MG63 (cell line): Measurements from ENCODE around the gene EFEMP2. TPM values are rescaled to one million over a fixed set of nuclear protein-coding genes. Genes with fewer than 3 reads are reported as not detected.
"Not testable (repeated sequence)": the region's sequence is repeated elsewhere in the genome, so short reads cannot be mapped to it uniquely, and the experiment has no call there.

Experiments
- DNase-seq: peaks from one replicate; pipeline ENCODE4 v3.0.0-alpha.2; 2020
- H3K27me3 ChIP-seq: fragments of 250-450 bp; sonication (Bioruptor Pico); 2 replicates; pipeline ENCODE4 v1.5.1; 2020; ENCODE audit warnings: mild to moderate bottlenecking, moderate library complexity
- H3K36me3 ChIP-seq: fragments of 250-450 bp; sonication (Bioruptor Pico); 2 replicates; pipeline ENCODE4 v1.5.1; 2020; ENCODE audit warnings: mild to moderate bottlenecking, moderate library complexity
- H3K4me3 ChIP-seq: fragments of 250-450 bp; sonication (Bioruptor Pico); 2 replicates; pipeline ENCODE4 v1.5.1; 2020; ENCODE audit warnings: mild to moderate bottlenecking, moderate library complexity
- H3K9me3 ChIP-seq: fragments of 250-450 bp; sonication (Bioruptor Pico); 2 replicates; pipeline ENCODE4 v1.5.1; 2020; ENCODE audit warnings: mild to moderate bottlenecking, moderate library complexity
- total RNA-seq: library from RNA; depleted of rRNA; stranded (reverse); fragments of >200 nt; shearing (Covaris generic); gene quantifications from 2 replicates; pipeline ENCODE4 v1.2.3, GENCODE V29; 2014; ENCODE audit warnings: low replicate concordance

The EFEMP2 gene
- total RNA-seq, 1 experiment from 2014 or later = 43.2 TPM

- Histone ChIP-seq H3K36me3 (peaks cover 66% of the 10 kb centered on the region), H3K27me3 (no peaks in the 10 kb centered on the region), H3K4me3 (no peak overlapping the region), H3K9me3 (0 out of 2 replicates have a peak, but pooled peaks cover 2% of the 10 kb centered on the region)
- DNase-seq = no peak
Observed at GRCh38 chr11:65854852-65855837, 17.5 kb downstream of the EFEMP2 start.

- Histone ChIP-seq H3K36me3 (peaks cover 66% of the 10 kb centered on the region), H3K4me3 (no peak overlapping the region), H3K27me3 (no peaks in the 10 kb centered on the region), H3K9me3 (0 out of 2 replicates have a peak, but pooled peaks cover 2% of the 10 kb centered on the region)
- DNase-seq = no peak
Observed at GRCh38 chr11:65854161-65854592, 18.4 kb downstream of the EFEMP2 start.

GRCh38 chr11:65853246-65853979 lies 19.2 kb downstream of the EFEMP2 start:
- Histone ChIP-seq H3K36me3 (peaks cover 66% of the 10 kb centered on the region), H3K4me3 (no peak overlapping the region), H3K27me3 (no peaks in the 10 kb centered on the region), H3K9me3 (0 out of 2 replicates have a peak, but pooled peaks cover 2% of the 10 kb centered on the region)
- DNase-seq = no peak

- 0 out of 2 replicates have a peak, but pooled peaks cover 2% of the 10 kb centered on the region for H3K9me3 ChIP-seq
- H3K27me3 ChIP-seq = no peaks in the 10 kb centered on the region
- H3K4me3 ChIP-seq = no peak overlapping the region
- peaks cover 66% of the 10 kb centered on the region for H3K36me3 ChIP-seq
- no peak for DNase-seq
Observed at GRCh38 chr11:65852508-65853245, 19.9 kb downstream of the EFEMP2 start.

GRCh38 chr11:65851811-65852507 lies 20.6 kb downstream of the EFEMP2 start:
- Histone ChIP-seq H3K27me3 (no peaks in the 10 kb centered on the region), H3K4me3 (no peak overlapping the region), H3K9me3 (0 out of 2 replicates have a peak, but pooled peaks cover 2% of the 10 kb centered on the region), H3K36me3 (peaks cover 60% of the 10 kb centered on the region)
- no peak for DNase-seq

- Histone ChIP-seq H3K27me3 (no peaks in the 10 kb centered on the region), H3K9me3 (0 out of 2 replicates have a peak, but pooled peaks cover 2% of the 10 kb centered on the region), H3K36me3 (peaks cover 52% of the 10 kb centered on the region), H3K4me3 (no peak overlapping the region)
- no peak for DNase-seq
Observed at GRCh38 chr11:65851083-65851579, 21.5 kb downstream of the EFEMP2 start.

- no peak for DNase-seq
- 0 out of 2 replicates have a peak, but pooled peaks cover 2% of the 10 kb centered on the region for H3K9me3 ChIP-seq
- H3K4me3 ChIP-seq = no peak overlapping the region
- H3K27me3 ChIP-seq = no peaks in the 10 kb centered on the region
- H3K36me3 ChIP-seq = peaks cover 45% of the 10 kb centered on the region
Observed at GRCh38 chr11:65850217-65851082, 22.1 kb downstream of the EFEMP2 start.

- DNase-seq = no peak
- Histone ChIP-seq H3K4me3 (no peak overlapping the region), H3K36me3 (peaks cover 39% of the 10 kb centered on the region), H3K9me3 (0 out of 2 replicates have a peak, but pooled peaks cover 2% of the 10 kb centered on the region), H3K27me3 (no peaks in the 10 kb centered on the region)
Observed at GRCh38 chr11:65849771-65850216, 22.8 kb downstream of the EFEMP2 start.

- Histone ChIP-seq H3K4me3 (no peak overlapping the region), H3K9me3 (0 out of 2 replicates have a peak, but pooled peaks cover 2% of the 10 kb centered on the region), H3K27me3 (no peaks in the 10 kb centered on the region), H3K36me3 (peaks cover 34% of the 10 kb centered on the region)
- DNase-seq = no peak
Observed at GRCh38 chr11:65849366-65849765, 23.2 kb downstream of the EFEMP2 start.

GRCh38 chr11:65848693-65849092 lies 23.9 kb downstream of the EFEMP2 start:
- not testable (repeated sequence) for H3K27me3 ChIP-seq, DNase-seq, H3K9me3 ChIP-seq, H3K4me3 ChIP-seq
- H3K36me3 ChIP-seq = peaks cover 28% of the 10 kb centered on the region

- peaks cover 18% of the 10 kb centered on the region for H3K36me3 ChIP-seq
- no peak overlapping the region for H3K4me3 ChIP-seq
- H3K27me3 ChIP-seq = no peaks in the 10 kb centered on the region
- 0 out of 2 replicates have a peak, but pooled peaks cover 2% of the 10 kb centered on the region for H3K9me3 ChIP-seq
- no peak for DNase-seq
Observed at GRCh38 chr11:65847746-65848145, 24.9 kb downstream of the EFEMP2 start.

- DNase-seq = no peak
- Histone ChIP-seq H3K9me3 (no peaks in the 10 kb centered on the region), H3K27me3 (no peaks in the 10 kb centered on the region), H3K36me3 (no peaks in the 10 kb centered on the region), H3K4me3 (no peak overlapping the region)
Observed at GRCh38 chr11:65844231-65844872, 28.2 kb downstream of the EFEMP2 start.

GRCh38 chr11:65843811-65844210 lies 28.8 kb downstream of the EFEMP2 start:
- H3K27me3 ChIP-seq = no peaks in the 10 kb centered on the region
- H3K4me3 ChIP-seq = no peak overlapping the region
- no peaks in the 10 kb centered on the region for H3K36me3 ChIP-seq
- no peaks in the 10 kb centered on the region for H3K9me3 ChIP-seq
- no peak for DNase-seq

- H3K27me3 ChIP-seq = no peaks in the 10 kb centered on the region
- DNase-seq = no peak
- H3K4me3 ChIP-seq = no peak overlapping the region
- H3K9me3 ChIP-seq = no peaks in the 10 kb centered on the region
- H3K36me3 ChIP-seq = no peaks in the 10 kb centered on the region
Observed at GRCh38 chr11:65842144-65842543, 30.5 kb downstream of the EFEMP2 start.
